MM.1S (cell line): ENCODE results near the gene CYP19A1.

Experiments used
- CTCF ChIP-seq: fragments of 300-600 bp; sonication (generic); IDR thresholded peaks from 2 replicates; pipeline ENCODE4 v1.5.1; 2016; ENCODE audit warnings: antibody characterized with exemption, low read length, mixed read lengths
- EZH2phosphoT487 ChIP-seq: fragments of 300-600 bp; sonication (generic); IDR thresholded peaks from 2 replicates; pipeline ENCODE4 v1.6.1; 2018; ENCODE audit warnings: antibody characterized with exemption, low read length

- TF ChIP-seq CTCF: no peak
- TF ChIP-seq EZH2phosphoT487: no peak
These were observed 5.9 kb downstream of the CYP19A1 start for GRCh38 chr15:51332206-51333147.
